HCT116 (cell line): ENCODE data around the gene CAMK1D. TPM values are rescaled to one million over a fixed set of nuclear protein-coding genes. Genes with fewer than 3 reads are reported as not detected.

Source experiments
- ATAC-seq: fragments of 200-7000 bp; cut with Tn5 transposase; 2 replicates; pipeline ENCODE4 v1.9.1; 2020; ENCODE audit warnings: mild to moderate bottlenecking, moderate library complexity
- BruUV-seq: library from RNA; stranded (reverse); fragments of 400-500 nt; replicated peaks from 2 replicates; lab custom pipeline; 2021; lab: Mats Ljungman, UMichigan
- CTCF ChIA-PET: fragments of 300-600 bp; sonication (Branson Sonifier 250); formaldehyde crosslinking; loops from one replicate; lab custom pipeline; 2021; ENCODE audit warnings: antibody characterized with exemption; lab: Charles Lee
- POLR2A ChIA-PET: fragments of 300-600, 350-600 bp; sonication (Branson Sonifier 250); formaldehyde crosslinking; loops from one replicate; lab custom pipeline; 2021; ENCODE audit warnings: antibody characterized with exemption; lab: Charles Lee
- RAD21 ChIA-PET, 2 experiments: fragments of 300-600 bp; sonication (Branson Sonifier 250); formaldehyde crosslinking; loops; one replicate each; lab custom pipeline; 2023; ENCODE audit warnings: low total read pairs in 2 of 2; ENCODE audit not compliant: uncharacterized antibody in 2 of 2, unreplicated experiment in 2 of 2, low non-redundant PET in 1 of 2; lab: Charles Lee
- DNase-seq: peaks from one replicate; pipeline ENCODE4 v3.0.0-alpha.2; 2010; ENCODE audit warnings: low read depth, low spot score
- H2AFZ ChIP-seq: fragments of 200-600 bp; shearing (Covaris generic), sonication (generic); 2 replicates; pipeline ENCODE4 v1.6.1; 2017; ENCODE audit warnings: low read depth, mixed run types, mixed read lengths, antibody characterized with exemption, low read length; ENCODE audit not compliant: poor library complexity, severe bottlenecking
- H3K27ac ChIP-seq: 2 replicates; pipeline ENCODE4 v1.5.1; 2012; ENCODE audit warnings: low read depth, low read length
- H3K27me3 ChIP-seq: fragments of 200-600 bp; sonication (generic); 2 replicates; pipeline ENCODE4 v1.6.1; 2016; ENCODE audit warnings: mixed run types, low read length, mixed read lengths; ENCODE audit not compliant: insufficient read depth
- H3K36me3 ChIP-seq, 2 experiments: fragments of 200-500 bp in 1 of 2; fragments of 200-600 bp in 1 of 2; sonication (Bioruptor generic) in 1 of 2; sonication (generic) in 1 of 2; 2 replicates each; pipeline versions ENCODE4 v1.5.1 to v1.6.1; 2014 to 2016; ENCODE audit warnings: low read length in 2 of 2, inconsistent platforms in 1 of 2, mixed read lengths in 1 of 2, mixed run types in 1 of 2; ENCODE audit not compliant: insufficient read depth in 2 of 2, control insufficient read depth in 1 of 2
- H3K4me1 ChIP-seq, 2 experiments: fragments of 200-600 bp in 1 of 2; sonication (generic) in 1 of 2; 2 replicates each; pipeline versions ENCODE4 v1.5.1 to v1.6.1; 2012 to 2017; ENCODE audit warnings: low read length in 2 of 2, inconsistent platforms in 1 of 2, mild to moderate bottlenecking in 1 of 2, mixed read lengths in 1 of 2, mixed run types in 1 of 2, moderate library complexity in 1 of 2; ENCODE audit not compliant: insufficient read depth in 2 of 2, control insufficient read depth in 1 of 2
- H3K4me2 ChIP-seq: fragments of 200-600 bp; sonication (generic); 2 replicates; pipeline ENCODE4 v1.6.1; 2017; ENCODE audit warnings: mixed run types, low read length, mixed read lengths
- H3K4me3 ChIP-seq, 2 experiments: fragments of 200-600 bp in 1 of 2; sonication (generic) in 1 of 2; replicated peaks in 1 of 2; 2 replicates each; pipeline ENCODE4 v1.5.1; 2011 to 2016; ENCODE audit warnings: low read length in 2 of 2, control low read depth in 1 of 2, low read depth in 1 of 2, mild to moderate bottlenecking in 1 of 2, mixed read lengths in 1 of 2, mixed run types in 1 of 2
- H3K79me2 ChIP-seq: fragments of 200-600 bp; sonication (generic); 2 replicates; pipeline ENCODE4 v1.6.1; 2017; ENCODE audit warnings: mild to moderate bottlenecking, mixed run types, low read length, moderate library complexity, mixed read lengths; ENCODE audit not compliant: insufficient read depth
- H3K9ac ChIP-seq: fragments of 200-600 bp; sonication (generic); 2 replicates; pipeline ENCODE4 v1.6.1; 2016; ENCODE audit warnings: low read length, mixed read lengths
- H3K9me2 ChIP-seq: fragments of 200-600 bp; sonication (generic), shearing (Covaris generic); 2 replicates; pipeline ENCODE4 v1.6.1; 2017; ENCODE audit warnings: mixed run types, mild to moderate bottlenecking, moderate library complexity; ENCODE audit not compliant: insufficient read depth
- H3K9me3 ChIP-seq, 2 experiments: fragments of 200-500 bp in 1 of 2; fragments of 200-600 bp in 1 of 2; sonication (Bioruptor generic) in 1 of 2; sonication (generic) in 1 of 2; 2 replicates each; pipeline ENCODE4 v1.6.1; 2014 to 2017; ENCODE audit warnings: low read length in 2 of 2, mixed read lengths in 2 of 2, inconsistent platforms in 1 of 2, low read depth in 1 of 2, mild to moderate bottlenecking in 1 of 2, mixed run types in 1 of 2, moderate library complexity in 1 of 2; ENCODE audit not compliant: control insufficient read depth in 1 of 2, insufficient read depth in 1 of 2
- H4K20me1 ChIP-seq: fragments of 200-600 bp; sonication (generic), shearing (Covaris generic); 2 replicates; pipeline ENCODE4 v1.6.1; 2017; ENCODE audit warnings: mixed run types, mild to moderate bottlenecking, moderate library complexity; ENCODE audit not compliant: insufficient read depth
- CBX3 ChIP-seq: IDR thresholded peaks from 2 replicates; pipeline ENCODE4 v1.6.1; 2012; ENCODE audit warnings: low read depth
- CEBPB ChIP-seq: IDR thresholded peaks from 2 replicates; pipeline ENCODE4 v1.6.1; 2012; ENCODE audit warnings: low read depth
- EGR1 ChIP-seq: IDR thresholded peaks from 2 replicates; pipeline ENCODE4 v1.6.1; 2012; ENCODE audit warnings: low read depth
- ELF1 ChIP-seq: IDR thresholded peaks from 2 replicates; pipeline ENCODE4 v1.6.1; 2012; ENCODE audit warnings: low read depth, borderline replicate concordance
- EZH2phosphoT487 ChIP-seq: fragments of 200-600 bp; IDR thresholded peaks from 2 replicates; pipeline ENCODE4 v1.6.1; 2018; ENCODE audit warnings: antibody characterized with exemption, borderline replicate concordance
- JUND ChIP-seq: IDR thresholded peaks from 2 replicates; pipeline ENCODE4 v1.6.1; 2012
- POLR2A ChIP-seq: IDR thresholded peaks from 2 replicates; pipeline ENCODE4 v1.7.0; 2011; ENCODE audit warnings: borderline replicate concordance; ENCODE audit not compliant: insufficient read depth, insufficient read length; ENCODE audit errors: extremely low read depth
- POLR2AphosphoS5 ChIP-seq: IDR thresholded peaks from 2 replicates; pipeline ENCODE4 v1.6.1; 2011; ENCODE audit warnings: mild to moderate bottlenecking, low read depth, low read length, moderate library complexity
- RAD21 ChIP-seq: IDR thresholded peaks from 2 replicates; pipeline ENCODE4 v1.6.1; 2012; ENCODE audit warnings: low read depth, mild to moderate bottlenecking
- SIN3A ChIP-seq: IDR thresholded peaks from 2 replicates; pipeline ENCODE4 v1.6.1; 2012; ENCODE audit warnings: low read depth
- SP1 ChIP-seq: IDR thresholded peaks from 2 replicates; pipeline ENCODE4 v1.6.1; 2012; ENCODE audit warnings: low read depth
- SRF ChIP-seq: IDR thresholded peaks from 2 replicates; pipeline ENCODE4 v1.6.1; 2012; ENCODE audit warnings: low read depth
- YY1 ChIP-seq: IDR thresholded peaks from 2 replicates; pipeline ENCODE4 v1.6.1; 2011; ENCODE audit warnings: low read length, low read depth, moderate library complexity, mild to moderate bottlenecking; ENCODE audit not compliant: insufficient replicate concordance; ENCODE audit errors: extremely low read depth
- ZNF274 ChIP-seq: fragments of 200-500 bp; sonication (Bioruptor generic); IDR thresholded peaks from 2 replicates; pipeline ENCODE4 v1.6.1; 2014; ENCODE audit warnings: mild to moderate bottlenecking, low read depth, low read length, inconsistent platforms
- intact Hi-C: fragments of 100-400 bp; cut with micrococcal nuclease; formaldehyde crosslinking; loops from 2 replicates; pipeline ENCODE4 v1.10.0; 2022
- total RNA-seq: library from RNA; stranded (reverse); gene quantifications from one replicate; pipeline ENCODE4 v1.2.1, GENCODE V29; 2021; ENCODE audit not compliant: unreplicated experiment
- TF ChIP-seq, protein P1 (sequence below): IDR thresholded peaks from 2 replicates; pipeline ENCODE4 v1.6.1; 2012

Gene CAMK1D
- total RNA-seq, 1 experiment from 2014 or later = 9.6 TPM

DNA sequence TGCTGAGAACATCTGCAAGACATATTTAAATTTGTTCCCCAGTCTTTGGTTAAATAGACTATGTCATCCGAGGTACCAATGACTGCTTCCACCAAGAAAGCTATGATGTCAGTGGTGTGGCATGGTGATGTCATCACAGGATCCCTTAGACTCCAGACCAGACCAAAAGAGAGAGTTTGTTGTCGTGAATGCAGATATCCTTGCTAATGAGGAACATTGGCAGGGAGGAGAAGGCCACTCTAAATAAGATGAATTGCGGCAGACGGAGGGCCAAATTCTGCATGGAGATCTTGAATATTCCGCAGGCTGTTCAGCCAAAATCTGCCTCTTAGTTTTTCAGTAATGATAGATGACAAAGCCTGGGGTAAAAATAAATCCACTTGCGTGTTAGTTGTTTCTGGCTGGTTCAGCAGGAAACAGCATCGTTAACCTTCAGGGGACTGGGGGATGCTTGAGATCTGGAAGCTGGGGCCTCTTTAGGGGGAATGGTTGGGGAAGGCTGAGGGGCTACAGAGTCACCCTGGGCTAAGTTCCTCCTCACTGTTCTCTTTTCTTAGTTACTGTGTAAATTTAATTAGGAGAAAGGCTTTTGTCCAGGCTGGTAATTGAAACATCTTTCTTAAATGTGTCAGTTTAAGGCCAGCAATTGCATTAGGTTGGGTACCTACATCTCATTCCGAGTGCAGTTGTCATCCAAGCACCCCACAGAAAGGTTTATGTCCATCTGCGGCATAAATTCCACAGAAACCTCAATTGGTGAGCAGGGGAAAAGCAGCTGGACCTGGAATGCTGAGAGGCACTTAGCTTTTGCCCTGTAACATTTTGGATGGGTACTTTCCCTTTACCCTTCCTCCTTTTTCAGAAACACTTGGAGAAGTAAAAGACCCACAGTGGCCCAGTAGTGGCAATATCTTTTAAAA is 11.6 kb upstream of the CAMK1D start:
- no TSS peak for BruUV-seq
- H3K79me2 ChIP-seq = no peaks in the 10 kb centered on the region
- ChIA-PET CTCF (no interaction called here), RAD21 (no interaction called here), POLR2A (no interaction called here)
- H3K4me2 ChIP-seq = no peak overlapping the region
- peaks cover 15 to 20% of the 10 kb centered on the region in 2 experiments for H3K4me1 ChIP-seq
- no peaks in the 10 kb centered on the region for H4K20me1 ChIP-seq
- H3K4me3 ChIP-seq = no peak overlapping the region
- no peaks in the 10 kb centered on the region for H3K9me2 ChIP-seq
- H3K27me3 ChIP-seq = no peaks in the 10 kb centered on the region
- ATAC-seq (no peak), DNase-seq (no peak)
- no peaks in the 10 kb centered on the region for H3K9me3 ChIP-seq
- no peak overlapping the region for H3K9ac ChIP-seq
- H3K27ac ChIP-seq = no peak overlapping the region
- intact Hi-C loops = no loop called here
- TF ChIP-seq SIN3A (no peak), SRF (no peak), ZNF274 (no peak), SP1 (no peak), EGR1 (no peak), POLR2A (no peak), RAD21 (no peak), POLR2AphosphoS5 (no peak), ELF1 (no peak), YY1 (no peak), JUND (no peak), CEBPB (no peak), CBX3 (no peak), EZH2phosphoT487 (no peak)
- TF ChIP-seq, protein P1, sequence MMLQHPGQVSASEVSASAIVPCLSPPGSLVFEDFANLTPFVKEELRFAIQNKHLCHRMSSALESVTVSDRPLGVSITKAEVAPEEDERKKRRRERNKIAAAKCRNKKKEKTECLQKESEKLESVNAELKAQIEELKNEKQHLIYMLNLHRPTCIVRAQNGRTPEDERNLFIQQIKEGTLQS = no peak
- H2AFZ ChIP-seq = no peak overlapping the region
- H3K36me3 ChIP-seq = no peaks in the 10 kb centered on the region
